BJ (cell line): ENCODE results near the gene KRT15. TPM values are rescaled to one million over a fixed set of nuclear protein-coding genes. Genes with fewer than 3 reads are reported as not detected.

Experiments
- CTCF ChIA-PET: fragments of 350-600 bp; formaldehyde crosslinking; extraction: SDS; loops from one replicate; lab custom pipeline; 2021; ENCODE audit warnings: antibody characterized with exemption, inconsistent platforms; lab: Yijun Ruan, JAX
- POLR2A ChIA-PET: fragments of 300-600 bp; sonication (Branson Sonifier 250); formaldehyde crosslinking; extraction: SDS; loops from one replicate; lab custom pipeline; 2021; ENCODE audit warnings: antibody characterized with exemption; lab: Charles Lee
- DNase-seq: peaks from one replicate; pipeline ENCODE4 v3.0.0-alpha.2; 2011; ENCODE audit warnings: low read depth
- H3K27me3 ChIP-seq: 2 replicates; pipeline ENCODE4 v1.6.0; 2011; ENCODE audit warnings: low read length; ENCODE audit not compliant: control insufficient read depth, insufficient read depth
- H3K36me3 ChIP-seq: 2 replicates; pipeline ENCODE4 v1.5.1; 2011; ENCODE audit warnings: low read length; ENCODE audit not compliant: control insufficient read depth, insufficient read depth
- H3K4me3 ChIP-seq: 2 replicates; pipeline ENCODE4 v1.5.1; 2011; ENCODE audit warnings: low read depth, mild to moderate bottlenecking, control low read depth, low read length
- CTCF ChIP-seq: IDR thresholded peaks from 2 replicates; pipeline ENCODE4 v1.5.1; 2011; ENCODE audit warnings: low read depth, mild to moderate bottlenecking, control low read depth, inconsistent platforms, low read length, moderate library complexity; ENCODE audit not compliant: insufficient read depth
- polyA plus RNA-seq: library from polyadenylated mRNA; depleted of rRNA; stranded (reverse); fragments of >200 nt; gene quantifications from 2 replicates; pipeline ENCODE4 v1.2.3, GENCODE V29; 2011

KRT15 gene
- polyA plus RNA-seq, 1 experiment: 2.7 TPM

GRCh38 chr17:41476866-41477815, 41.5 kb downstream of the KRT15 start:
- Histone ChIP-seq H3K36me3 (no peaks in the 10 kb centered on the region), H3K4me3 (no peak overlapping the region), H3K27me3 (no peaks in the 10 kb centered on the region)
- ChIA-PET CTCF (interaction anchor here (1.3 kb wide), 1 partner anchor 9 kb away, joined by 3 read pairs; no protein-coding TSS in a partner anchor), POLR2A (no interaction called here)
- no peak for DNase-seq
- TF ChIP-seq CTCF: no peak

GRCh38 chr17:41475421-41475820, 43.3 kb downstream of the KRT15 start:
- POLR2A ChIA-PET: no interaction called here
- Histone ChIP-seq H3K4me3 (no peak overlapping the region), H3K36me3 (no peaks in the 10 kb centered on the region), H3K27me3 (no peaks in the 10 kb centered on the region)
- no peak for TF ChIP-seq CTCF
- CTCF ChIA-PET: interaction anchor here (0.8 to 1.3 kb wide), 2 partner anchors 11 to 15 kb away, joined by 3 read pairs; partner anchors contain the start of gene KRT36
- no peak for DNase-seq

GRCh38 chr17:41474863-41475262, 43.8 kb downstream of the KRT15 start:
- TF ChIP-seq CTCF: no peak
- POLR2A ChIA-PET: no interaction called here
- CTCF ChIA-PET: interaction anchor here (1.3 kb wide), 2 partner anchors 12 to 15 kb away, joined by 3 to 6 read pairs; partner anchors contain the start of gene KRT36
- no peaks in the 10 kb centered on the region for H3K36me3 ChIP-seq
- no peaks in the 10 kb centered on the region for H3K27me3 ChIP-seq
- no peak overlapping the region for H3K4me3 ChIP-seq
- no peak for DNase-seq

GRCh38 chr17:41468346-41468745, 50.3 kb downstream of the KRT15 start:
- CTCF ChIA-PET: interaction anchor here (1.3 kb wide), 1 partner anchor 11 kb away, joined by 4 read pairs; no protein-coding TSS in a partner anchor
- POLR2A ChIA-PET: no interaction called here
- DNase-seq: no peak
- Histone ChIP-seq H3K27me3 (no peaks in the 10 kb centered on the region), H3K36me3 (no peaks in the 10 kb centered on the region), H3K4me3 (no peak overlapping the region)
- no peak for TF ChIP-seq CTCF

GRCh38 chr17:41467561-41467960, 51.1 kb downstream of the KRT15 start:
- POLR2A ChIA-PET: no interaction called here
- TF ChIP-seq CTCF: no peak
- no peak overlapping the region for H3K4me3 ChIP-seq
- H3K27me3 ChIP-seq: no peaks in the 10 kb centered on the region
- no peak for DNase-seq
- CTCF ChIA-PET: interaction anchor here (0.6 to 0.9 kb wide), 2 partner anchors 25 to 81 kb away, joined by 3 to 4 read pairs; no protein-coding TSS in a partner anchor
- H3K36me3 ChIP-seq: no peaks in the 10 kb centered on the region
